OCI-LY3 (cell line): ENCODE results near the gene USP47.
"Not testable (repeated sequence)": the region's sequence is repeated elsewhere in the genome, so short reads cannot be mapped to it uniquely, and the experiment has no call there.

Experiments used
- H2AFZ ChIP-seq: fragments of 200-600, 300-600 bp; shearing (Covaris generic); 2 replicates; pipeline ENCODE4 v1.6.0; 2014; ENCODE audit warnings: antibody characterized with exemption, low read depth, low read length
- H3K27ac ChIP-seq: fragments of 200-600, 300-600 bp; sonication (generic); 2 replicates; pipeline ENCODE4 v1.5.1; 2014; ENCODE audit warnings: mild to moderate bottlenecking, low read length, moderate library complexity, mixed read lengths
- H3K27me3 ChIP-seq: fragments of 200-600, 300-600 bp; sonication (generic); 2 replicates; pipeline ENCODE4 v1.6.1; 2014; ENCODE audit warnings: low read depth, low read length, mixed read lengths
- H3K36me3 ChIP-seq: fragments of 200-600, 300-600 bp; sonication (generic); replicated peaks from 2 replicates; pipeline ENCODE3; 2014; ENCODE audit warnings: low read depth, low read length, mixed read lengths
- H3K4me1 ChIP-seq: fragments of 300-600, 200-600 bp; sonication (generic); 2 replicates; pipeline ENCODE4 v1.6.1; 2014; ENCODE audit warnings: low read length, mixed read lengths
- H3K4me2 ChIP-seq: fragments of 200-600, 300-600 bp; sonication (generic); 2 replicates; pipeline ENCODE4 v1.6.1; 2014; ENCODE audit warnings: low read length, mixed read lengths
- H3K4me3 ChIP-seq: fragments of 300-600, 200-600 bp; sonication (generic); 2 replicates; pipeline ENCODE4 v1.5.1; 2014; ENCODE audit warnings: antibody characterized with exemption, mild to moderate bottlenecking, low read length, moderate library complexity
- H3K79me2 ChIP-seq: fragments of 300-600, 200-600 bp; shearing (Covaris generic); 2 replicates; pipeline ENCODE4 v1.6.1; 2014; ENCODE audit warnings: mild to moderate bottlenecking, low read length, mixed read lengths
- H3K9ac ChIP-seq: fragments of 300-600, 200-600 bp; shearing (Covaris generic); 2 replicates; pipeline ENCODE4 v1.6.0; 2014; ENCODE audit warnings: mild to moderate bottlenecking, low read length, moderate library complexity
- H3K9me3 ChIP-seq: fragments of 200-600, 300-600 bp; shearing (Covaris generic); 2 replicates; pipeline ENCODE4 v1.6.1; 2014; ENCODE audit warnings: low read length, mixed read lengths; ENCODE audit not compliant: insufficient read depth
- H4K20me1 ChIP-seq: fragments of 200-600, 300-600 bp; sonication (generic); 2 replicates; pipeline ENCODE4 v1.6.1; 2016; ENCODE audit warnings: low read length, mixed read lengths; ENCODE audit not compliant: insufficient read depth
- EZH2phosphoT487 ChIP-seq: fragments of 200-600 bp; shearing (Covaris generic); IDR thresholded peaks from 2 replicates; pipeline ENCODE4 v1.6.1; 2018; ENCODE audit warnings: antibody characterized with exemption, mixed run types, low read depth
- TF ChIP-seq, protein P1 (sequence below): fragments of 200-600, 300-600 bp; sonication (generic); IDR thresholded peaks from 2 replicates; pipeline ENCODE4 v1.5.1; 2014; ENCODE audit warnings: antibody characterized with exemption, low read length, low read depth

Gene USP47

DNA sequence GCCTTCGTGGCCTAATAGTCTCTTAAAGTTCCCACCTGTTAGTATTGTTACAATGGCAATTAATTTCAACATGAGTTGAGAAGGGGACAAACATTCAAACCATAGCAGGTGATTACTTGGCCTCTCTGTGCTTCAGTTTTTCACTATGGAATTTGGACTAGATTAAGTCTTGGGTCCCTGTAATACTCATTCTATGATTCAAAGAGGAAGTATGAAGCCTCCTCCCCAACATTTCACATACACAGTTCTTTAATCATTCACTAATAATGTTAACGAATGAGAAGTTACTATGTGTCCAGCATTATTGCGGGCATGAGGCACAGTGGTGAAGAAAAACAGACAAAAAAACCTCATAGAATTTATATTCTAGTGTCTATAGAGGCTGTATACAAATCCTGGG is 19.9 kb upstream of the USP47 start:
- no peak overlapping the region for H3K4me3 ChIP-seq
- no peaks in the 10 kb centered on the region for H3K9me3 ChIP-seq
- H3K36me3 ChIP-seq = no peaks in the 10 kb centered on the region
- H4K20me1 ChIP-seq = no peaks in the 10 kb centered on the region
- H3K4me1 ChIP-seq = peaks cover 14% of the 10 kb centered on the region
- H3K79me2 ChIP-seq = no peaks in the 10 kb centered on the region
- no peak overlapping the region for H3K9ac ChIP-seq
- TF ChIP-seq, protein P1, sequence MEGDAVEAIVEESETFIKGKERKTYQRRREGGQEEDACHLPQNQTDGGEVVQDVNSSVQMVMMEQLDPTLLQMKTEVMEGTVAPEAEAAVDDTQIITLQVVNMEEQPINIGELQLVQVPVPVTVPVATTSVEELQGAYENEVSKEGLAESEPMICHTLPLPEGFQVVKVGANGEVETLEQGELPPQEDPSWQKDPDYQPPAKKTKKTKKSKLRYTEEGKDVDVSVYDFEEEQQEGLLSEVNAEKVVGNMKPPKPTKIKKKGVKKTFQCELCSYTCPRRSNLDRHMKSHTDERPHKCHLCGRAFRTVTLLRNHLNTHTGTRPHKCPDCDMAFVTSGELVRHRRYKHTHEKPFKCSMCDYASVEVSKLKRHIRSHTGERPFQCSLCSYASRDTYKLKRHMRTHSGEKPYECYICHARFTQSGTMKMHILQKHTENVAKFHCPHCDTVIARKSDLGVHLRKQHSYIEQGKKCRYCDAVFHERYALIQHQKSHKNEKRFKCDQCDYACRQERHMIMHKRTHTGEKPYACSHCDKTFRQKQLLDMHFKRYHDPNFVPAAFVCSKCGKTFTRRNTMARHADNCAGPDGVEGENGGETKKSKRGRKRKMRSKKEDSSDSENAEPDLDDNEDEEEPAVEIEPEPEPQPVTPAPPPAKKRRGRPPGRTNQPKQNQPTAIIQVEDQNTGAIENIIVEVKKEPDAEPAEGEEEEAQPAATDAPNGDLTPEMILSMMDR = no peak
- TF ChIP-seq EZH2phosphoT487 = no peak
- H3K27ac ChIP-seq = no peak overlapping the region
- peak overlapping the region; percentile 49 for H3K4me2 ChIP-seq
- no peaks in the 10 kb centered on the region for H3K27me3 ChIP-seq
- no peak overlapping the region for H2AFZ ChIP-seq

DNA sequence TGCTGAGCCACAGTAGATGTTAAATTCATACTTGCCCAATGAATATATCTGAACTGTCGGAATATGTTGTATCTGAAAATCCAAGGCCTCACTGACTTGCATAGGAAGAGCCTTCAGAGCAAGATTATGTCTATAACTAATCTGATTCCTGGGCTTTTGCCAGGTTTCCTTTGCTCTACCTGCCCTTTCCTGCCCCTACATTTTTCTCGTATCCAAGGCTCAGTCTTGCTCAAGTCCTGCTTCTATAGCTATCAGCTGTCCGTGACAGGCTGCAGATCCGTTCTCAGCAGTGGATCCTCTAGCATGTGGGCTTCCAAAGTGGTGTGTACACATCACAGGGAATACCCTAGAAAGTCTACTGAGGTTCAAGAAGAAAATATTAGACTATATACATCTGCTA is 18.8 kb upstream of the USP47 start:
- Histone ChIP-seq H3K4me2 (no peak overlapping the region), H4K20me1 (no peaks in the 10 kb centered on the region), H3K27me3 (no peaks in the 10 kb centered on the region), H3K36me3 (no peaks in the 10 kb centered on the region), H3K9ac (no peak overlapping the region), H3K4me3 (no peak overlapping the region), H3K4me1 (peaks cover 14% of the 10 kb centered on the region), H3K9me3 (no peaks in the 10 kb centered on the region), H3K27ac (no peak overlapping the region), H3K79me2 (no peaks in the 10 kb centered on the region), H2AFZ (no peak overlapping the region)
- TF ChIP-seq, protein P1 = no peak
- TF ChIP-seq EZH2phosphoT487 = no peak

DNA sequence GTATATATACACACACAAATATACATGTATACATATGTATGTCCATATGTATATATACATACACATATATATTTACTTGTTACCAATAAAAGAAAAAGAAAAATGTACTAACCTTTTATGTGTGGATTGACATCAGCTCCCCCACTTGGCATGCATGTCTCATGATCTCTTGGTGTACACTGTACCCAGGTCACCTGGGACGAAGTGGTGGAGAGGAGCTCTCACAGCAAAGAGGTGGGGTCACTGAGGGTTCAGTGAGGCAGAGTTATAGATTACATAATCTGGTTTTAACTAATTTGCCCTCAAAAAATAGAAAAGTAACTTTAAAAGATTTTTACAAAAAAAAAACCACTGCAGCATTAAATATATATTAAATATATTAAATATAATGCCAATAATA is 15.5 kb upstream of the USP47 start:
- Histone ChIP-seq H2AFZ (no peak overlapping the region), H3K4me1 (peaks cover 12% of the 10 kb centered on the region), H3K36me3 (no peaks in the 10 kb centered on the region), H3K27me3 (0 out of 2 replicates have a peak, but pooled peaks cover 4% of the 10 kb centered on the region), H3K9me3 (no peaks in the 10 kb centered on the region), H3K4me3 (no peak overlapping the region), H4K20me1 (no peaks in the 10 kb centered on the region), H3K4me2 (no peak overlapping the region), H3K9ac (no peak overlapping the region), H3K27ac (no peak overlapping the region), H3K79me2 (no peaks in the 10 kb centered on the region)
- no peak for TF ChIP-seq EZH2phosphoT487
- TF ChIP-seq, protein P1 = no peak

DNA sequence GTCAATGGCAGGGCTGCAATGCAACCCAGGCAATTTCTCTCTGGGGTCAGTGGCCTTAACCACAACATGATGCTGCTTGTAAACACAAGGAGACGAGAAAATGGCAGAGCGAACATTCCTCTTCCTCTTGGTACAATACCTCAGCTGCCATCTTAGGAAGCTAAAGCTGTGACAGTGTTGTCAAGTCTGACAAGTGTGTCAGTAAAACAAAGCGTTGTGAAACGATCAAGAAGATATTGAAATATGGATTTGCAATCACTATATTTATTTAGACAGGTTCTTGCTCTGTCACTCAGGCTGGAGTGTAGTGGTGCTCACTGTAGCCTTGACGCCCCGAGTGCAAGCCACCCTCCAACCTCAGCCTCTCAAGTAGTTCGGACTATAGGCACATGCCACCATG is 14.5 kb upstream of the USP47 start:
- TF ChIP-seq EZH2phosphoT487 = no peak
- TF ChIP-seq, protein P1 = no peak
- Histone ChIP-seq H3K4me1 (peaks cover 3% of the 10 kb centered on the region), H3K79me2 (no peaks in the 10 kb centered on the region), H3K9ac (no peak overlapping the region), H3K4me2 (no peak overlapping the region), H3K9me3 (no peaks in the 10 kb centered on the region), H4K20me1 (no peaks in the 10 kb centered on the region), H3K27me3 (0 out of 2 replicates have a peak, but pooled peaks cover 4% of the 10 kb centered on the region), H2AFZ (no peak overlapping the region), H3K36me3 (no peaks in the 10 kb centered on the region), H3K4me3 (no peak overlapping the region), H3K27ac (no peak overlapping the region)

DNA sequence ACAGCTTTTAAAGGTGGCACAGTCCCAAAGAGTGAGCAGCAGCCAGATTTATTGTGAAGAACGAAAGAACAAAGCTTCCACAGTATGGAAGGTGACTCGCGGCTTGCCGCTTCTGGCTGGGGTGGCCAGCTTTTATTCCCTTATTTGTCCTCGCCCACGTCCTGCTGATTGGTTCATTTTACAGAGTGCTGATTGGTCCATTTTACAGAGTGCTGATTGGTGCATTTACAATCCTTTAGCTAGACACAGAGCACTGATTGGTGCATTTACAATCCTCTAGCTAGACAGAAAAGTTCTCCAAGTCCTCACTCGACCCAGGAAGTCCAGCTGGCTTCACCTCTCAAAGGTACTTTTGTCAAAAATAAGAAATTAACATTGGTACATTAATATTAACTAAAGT is 10.4 kb upstream of the USP47 start:
- H3K9ac ChIP-seq, H2AFZ ChIP-seq, H3K27ac ChIP-seq, H3K79me2 ChIP-seq, H3K36me3 ChIP-seq, H3K4me1 ChIP-seq, H4K20me1 ChIP-seq, H3K27me3 ChIP-seq, H3K9me3 ChIP-seq, H3K4me2 ChIP-seq, H3K4me3 ChIP-seq: not testable (repeated sequence)
